ENCODE data around the gene HOXA1.

HOXA1 gene

DNA sequence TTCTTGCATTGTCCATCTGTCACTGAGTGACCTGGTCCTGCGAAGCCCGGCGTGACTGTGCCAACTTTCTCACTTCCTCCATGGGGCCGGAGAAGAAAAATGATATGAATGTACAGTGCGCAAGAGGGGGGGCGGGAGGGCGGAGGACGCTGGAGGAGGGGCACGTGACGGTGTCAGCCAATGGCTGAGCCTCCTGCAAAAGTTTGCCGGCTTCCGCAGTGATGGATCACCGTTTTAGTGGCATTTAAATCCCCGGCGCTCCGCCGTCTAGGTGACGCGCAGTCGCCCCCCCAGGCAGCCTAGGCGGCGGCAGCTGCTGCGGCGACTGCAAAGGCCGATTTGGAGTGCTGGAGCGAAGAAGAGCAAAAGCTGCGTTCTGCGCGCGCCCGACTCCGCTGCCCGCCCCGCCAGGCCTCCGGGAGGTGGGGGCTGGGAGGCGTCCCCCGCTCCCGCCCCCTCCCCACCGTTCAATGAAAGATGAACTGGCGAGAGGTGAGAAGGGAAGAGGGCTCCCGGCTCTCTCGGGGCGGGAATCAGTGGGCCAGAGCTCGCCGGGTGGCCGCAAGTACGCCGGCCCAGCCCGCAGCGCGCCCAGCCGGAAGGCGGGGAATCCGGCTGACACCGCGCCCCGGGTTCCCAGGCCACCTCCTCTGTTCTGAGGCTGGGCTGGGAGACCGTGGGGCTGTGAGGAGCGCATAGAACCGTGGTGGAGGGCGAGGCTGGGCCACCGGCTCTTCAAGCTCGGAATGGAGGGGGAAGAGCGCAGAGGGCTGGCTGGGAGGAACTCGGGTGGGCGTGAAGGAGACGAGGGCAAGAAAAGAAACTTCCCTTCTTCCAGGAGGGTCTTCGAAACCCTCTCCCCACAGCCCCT lies at the start of gene HOXA1:
HOXA1 (minus strand) TSS at position 104 of the 871 bp plus-strand sequence; CDS start at position 16, 88 bp downstream.
- Mint-ChIP-seq H3K27ac (no peak within 1 kb of the TSS), H3K9me3 (no peaks in the 10 kb centered on the region), H3K36me3 (ENCODE audit: low read depth) (peaks cover 7% of the 10 kb centered on the region), H3K4me3 (peak within 1 kb of the TSS; percentile 82), H3K4me1 (ENCODE audit: low read depth) (peaks cover 32% of the 10 kb centered on the region), H3K27me3 (peaks cover 85% of the 10 kb centered on the region)

GRCh38 chr7:27145165-27145913 lies 49.5 kb upstream of the HOXA1 start:
- no peak overlapping the region for H3K4me3 Mint-ChIP-seq
- no peak overlapping the region for H3K27ac Mint-ChIP-seq
- no peaks in the 10 kb centered on the region for H3K9me3 Mint-ChIP-seq
- no peaks in the 10 kb centered on the region for H3K36me3 Mint-ChIP-seq (ENCODE audit: low read depth)
- peaks cover 7% of the 10 kb centered on the region for H3K4me1 Mint-ChIP-seq (ENCODE audit: low read depth)
- H3K27me3 Mint-ChIP-seq: peaks cover 48% of the 10 kb centered on the region

- H3K9me3 Mint-ChIP-seq: no peaks in the 10 kb centered on the region
- peaks cover 7% of the 10 kb centered on the region for H3K4me1 Mint-ChIP-seq (ENCODE audit: low read depth)
- H3K27me3 Mint-ChIP-seq: peaks cover 44% of the 10 kb centered on the region
- no peaks in the 10 kb centered on the region for H3K36me3 Mint-ChIP-seq (ENCODE audit: low read depth)
- no peak overlapping the region for H3K4me3 Mint-ChIP-seq
- H3K27ac Mint-ChIP-seq: no peak overlapping the region
These were observed 49.0 kb upstream of the HOXA1 start for GRCh38 chr7:27144781-27145164.

GRCh38 chr7:27143950-27144780 lies 48.4 kb upstream of the HOXA1 start:
- Mint-ChIP-seq H3K4me3 (no peak overlapping the region), H3K4me1 (ENCODE audit: low read depth) (peaks cover 7% of the 10 kb centered on the region), H3K27me3 (peaks cover 38% of the 10 kb centered on the region), H3K9me3 (no peaks in the 10 kb centered on the region), H3K36me3 (ENCODE audit: low read depth) (no peaks in the 10 kb centered on the region), H3K27ac (no peak overlapping the region)

- no peaks in the 10 kb centered on the region for H3K9me3 Mint-ChIP-seq
- peaks cover 39% of the 10 kb centered on the region for H3K27me3 Mint-ChIP-seq
- H3K27ac Mint-ChIP-seq: no peak within 1 kb of the TSS
- H3K4me1 Mint-ChIP-seq (ENCODE audit: low read depth): peaks cover 4% of the 10 kb centered on the region
- no peaks in the 10 kb centered on the region for H3K36me3 Mint-ChIP-seq (ENCODE audit: low read depth)
- no peak within 1 kb of the TSS for H3K4me3 Mint-ChIP-seq
These were observed 47.5 kb upstream of the HOXA1 start, which contains the start of gene HOXA5 for GRCh38 chr7:27143023-27143949. Gene HOXA5 (minus strand): TSS chr7:27143681. CDS start chr7:27143607, 74 bp downstream.

DNA sequence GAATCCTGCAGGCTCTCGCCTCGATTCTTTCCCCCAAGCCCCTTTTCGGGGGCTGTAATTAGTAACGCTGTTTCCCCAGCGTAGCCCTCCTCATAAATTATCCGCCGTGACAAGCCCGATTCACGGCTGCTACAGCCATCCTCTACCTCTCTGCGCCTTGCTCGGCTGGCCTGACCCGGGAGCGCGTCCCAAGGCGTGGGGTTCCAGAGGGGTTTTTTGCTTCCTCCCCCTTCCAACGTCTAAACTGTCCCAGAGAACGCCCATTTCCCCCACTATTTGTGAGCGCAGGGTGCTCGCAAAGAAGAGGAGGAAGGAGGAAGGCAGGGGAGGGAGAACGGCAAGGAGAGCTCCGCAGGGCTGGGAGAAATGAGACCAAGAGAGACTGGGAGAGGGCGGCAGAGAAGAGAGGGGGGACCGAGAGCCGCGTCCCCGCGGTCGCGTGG lies 46.8 kb upstream of the HOXA1 start:
- Mint-ChIP-seq H3K36me3 (ENCODE audit: low read depth) (no peaks in the 10 kb centered on the region), H3K4me3 (no peak overlapping the region), H3K4me1 (ENCODE audit: low read depth) (no peaks in the 10 kb centered on the region), H3K9me3 (no peaks in the 10 kb centered on the region), H3K27ac (no peak overlapping the region), H3K27me3 (peaks cover 42% of the 10 kb centered on the region)

GRCh38 chr7:27141923-27142579 lies 46.3 kb upstream of the HOXA1 start:
- Mint-ChIP-seq H3K4me1 (ENCODE audit: low read depth) (no peaks in the 10 kb centered on the region), H3K27ac (no peak overlapping the region), H3K27me3 (peaks cover 43% of the 10 kb centered on the region), H3K9me3 (no peaks in the 10 kb centered on the region), H3K4me3 (no peak overlapping the region), H3K36me3 (ENCODE audit: low read depth) (no peaks in the 10 kb centered on the region)

- H3K36me3 Mint-ChIP-seq (ENCODE audit: low read depth): no peaks in the 10 kb centered on the region
- no peaks in the 10 kb centered on the region for H3K9me3 Mint-ChIP-seq
- no peaks in the 10 kb centered on the region for H3K4me1 Mint-ChIP-seq (ENCODE audit: low read depth)
- no peak overlapping the region for H3K27ac Mint-ChIP-seq
- no peak overlapping the region for H3K4me3 Mint-ChIP-seq
- peaks cover 38% of the 10 kb centered on the region for H3K27me3 Mint-ChIP-seq
These were observed 45.5 kb upstream of the HOXA1 start for GRCh38 chr7:27141137-27141922.

GRCh38 chr7:27140126-27140857 lies 44.5 kb upstream of the HOXA1 start:
- peaks cover 43% of the 10 kb centered on the region for H3K27me3 Mint-ChIP-seq
- H3K36me3 Mint-ChIP-seq (ENCODE audit: low read depth): no peaks in the 10 kb centered on the region
- H3K4me3 Mint-ChIP-seq: no peak overlapping the region
- no peak overlapping the region for H3K27ac Mint-ChIP-seq
- peaks cover 7% of the 10 kb centered on the region for H3K4me1 Mint-ChIP-seq (ENCODE audit: low read depth)
- no peaks in the 10 kb centered on the region for H3K9me3 Mint-ChIP-seq

- no peaks in the 10 kb centered on the region for H3K9me3 Mint-ChIP-seq
These were observed 43.7 kb upstream of the HOXA1 start for GRCh38 chr7:27139334-27140125.

GRCh38 chr7:27138985-27139333 lies 43.2 kb upstream of the HOXA1 start:
- Mint-ChIP-seq H3K4me3 (no peak overlapping the region), H3K4me1 (ENCODE audit: low read depth) (peaks cover 21% of the 10 kb centered on the region), H3K27me3 (peaks cover 51% of the 10 kb centered on the region), H3K27ac (no peak overlapping the region), H3K9me3 (no peaks in the 10 kb centered on the region), H3K36me3 (ENCODE audit: low read depth) (no peaks in the 10 kb centered on the region)

More at GRCh38 chr7:27139334-27140125, 43.7 kb upstream of the HOXA1 start:
- Mint-ChIP-seq H3K27me3 (peaks cover 46% of the 10 kb centered on the region), H3K36me3 (ENCODE audit: low read depth) (no peaks in the 10 kb centered on the region), H3K27ac (no peak overlapping the region), H3K4me3 (no peak overlapping the region), H3K4me1 (ENCODE audit: low read depth) (peaks cover 15% of the 10 kb centered on the region)

DNA sequence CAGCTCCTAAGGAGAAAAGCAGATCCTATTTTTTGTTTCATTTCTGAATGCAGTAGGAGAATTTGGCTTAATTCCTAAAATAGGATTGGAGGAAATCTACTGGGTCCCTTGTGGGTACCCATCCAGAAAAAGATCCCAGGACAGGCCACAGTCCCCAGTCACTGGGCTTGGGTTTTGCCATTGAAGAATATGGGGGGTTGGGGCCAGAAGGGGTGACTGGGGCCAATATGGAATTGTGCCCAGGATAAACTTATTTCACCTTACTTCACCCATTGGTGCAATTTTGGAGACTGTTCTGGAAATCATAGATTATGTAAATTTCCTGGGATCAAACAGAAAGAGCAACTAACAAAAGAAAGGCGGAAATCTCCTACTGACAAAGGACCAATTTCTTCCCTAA lies 42.7 kb upstream of the HOXA1 start:
- H3K9me3 Mint-ChIP-seq: no peaks in the 10 kb centered on the region
- no peaks in the 10 kb centered on the region for H3K36me3 Mint-ChIP-seq (ENCODE audit: low read depth)
- no peak overlapping the region for H3K4me3 Mint-ChIP-seq
- peaks cover 24% of the 10 kb centered on the region for H3K4me1 Mint-ChIP-seq (ENCODE audit: low read depth)
- peaks cover 56% of the 10 kb centered on the region for H3K27me3 Mint-ChIP-seq
- H3K27ac Mint-ChIP-seq: no peak overlapping the region
